B cell (primary cell): ENCODE data around the gene BPIFB6.

Experiments
- EZH2 ChIP-seq: IDR thresholded peaks from 2 replicates; pipeline ENCODE4 v1.6.1; 2012; ENCODE audit warnings: borderline replicate concordance, low read depth, mild to moderate bottlenecking, moderate library complexity, low read length; ENCODE audit not compliant: insufficient read depth, poor library complexity, severe bottlenecking
- TF ChIP-seq, protein P1 (sequence below): fragments of 200-600 bp; IDR thresholded peaks from one replicate; pipeline ENCODE4 v1.8.0; 2022; ENCODE audit warnings: antibody characterized with exemption, mild to moderate bottlenecking

GRCh38 chr20:33082546-33082945, 51.1 kb downstream of the BPIFB6 start:
- TF ChIP-seq, protein P1, sequence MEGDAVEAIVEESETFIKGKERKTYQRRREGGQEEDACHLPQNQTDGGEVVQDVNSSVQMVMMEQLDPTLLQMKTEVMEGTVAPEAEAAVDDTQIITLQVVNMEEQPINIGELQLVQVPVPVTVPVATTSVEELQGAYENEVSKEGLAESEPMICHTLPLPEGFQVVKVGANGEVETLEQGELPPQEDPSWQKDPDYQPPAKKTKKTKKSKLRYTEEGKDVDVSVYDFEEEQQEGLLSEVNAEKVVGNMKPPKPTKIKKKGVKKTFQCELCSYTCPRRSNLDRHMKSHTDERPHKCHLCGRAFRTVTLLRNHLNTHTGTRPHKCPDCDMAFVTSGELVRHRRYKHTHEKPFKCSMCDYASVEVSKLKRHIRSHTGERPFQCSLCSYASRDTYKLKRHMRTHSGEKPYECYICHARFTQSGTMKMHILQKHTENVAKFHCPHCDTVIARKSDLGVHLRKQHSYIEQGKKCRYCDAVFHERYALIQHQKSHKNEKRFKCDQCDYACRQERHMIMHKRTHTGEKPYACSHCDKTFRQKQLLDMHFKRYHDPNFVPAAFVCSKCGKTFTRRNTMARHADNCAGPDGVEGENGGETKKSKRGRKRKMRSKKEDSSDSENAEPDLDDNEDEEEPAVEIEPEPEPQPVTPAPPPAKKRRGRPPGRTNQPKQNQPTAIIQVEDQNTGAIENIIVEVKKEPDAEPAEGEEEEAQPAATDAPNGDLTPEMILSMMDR: no peak
- no peak for TF ChIP-seq EZH2
